GM10248 (cell line): Measurements from ENCODE around the gene C1orf74.

Experiments
- CTCF ChIA-PET: fragments of 300-600 bp; sonication (Branson Sonifier 250); formaldehyde crosslinking; extraction: SDS; loops from one replicate; lab custom pipeline; 2021; ENCODE audit warnings: antibody characterized with exemption; lab: Yijun Ruan, JAX
- POLR2A ChIA-PET: fragments of 350-650 bp; sonication (Branson Sonifier 250); formaldehyde crosslinking; extraction: SDS; loops from one replicate; lab custom pipeline; 2020; ENCODE audit warnings: antibody characterized with exemption; lab: Yijun Ruan, JAX
- DNase-seq: peaks from one replicate; pipeline ENCODE4 v3.0.0; 2012; ENCODE audit errors: extremely low spot score
- TF ChIP-seq, protein P1 (sequence below): IDR thresholded peaks from 2 replicates; pipeline ENCODE4 v1.5.1; 2012; ENCODE audit warnings: mild to moderate bottlenecking, low read depth; ENCODE audit errors: extremely low read depth, missing control alignments, control extremely low read depth

The C1orf74 gene

DNA sequence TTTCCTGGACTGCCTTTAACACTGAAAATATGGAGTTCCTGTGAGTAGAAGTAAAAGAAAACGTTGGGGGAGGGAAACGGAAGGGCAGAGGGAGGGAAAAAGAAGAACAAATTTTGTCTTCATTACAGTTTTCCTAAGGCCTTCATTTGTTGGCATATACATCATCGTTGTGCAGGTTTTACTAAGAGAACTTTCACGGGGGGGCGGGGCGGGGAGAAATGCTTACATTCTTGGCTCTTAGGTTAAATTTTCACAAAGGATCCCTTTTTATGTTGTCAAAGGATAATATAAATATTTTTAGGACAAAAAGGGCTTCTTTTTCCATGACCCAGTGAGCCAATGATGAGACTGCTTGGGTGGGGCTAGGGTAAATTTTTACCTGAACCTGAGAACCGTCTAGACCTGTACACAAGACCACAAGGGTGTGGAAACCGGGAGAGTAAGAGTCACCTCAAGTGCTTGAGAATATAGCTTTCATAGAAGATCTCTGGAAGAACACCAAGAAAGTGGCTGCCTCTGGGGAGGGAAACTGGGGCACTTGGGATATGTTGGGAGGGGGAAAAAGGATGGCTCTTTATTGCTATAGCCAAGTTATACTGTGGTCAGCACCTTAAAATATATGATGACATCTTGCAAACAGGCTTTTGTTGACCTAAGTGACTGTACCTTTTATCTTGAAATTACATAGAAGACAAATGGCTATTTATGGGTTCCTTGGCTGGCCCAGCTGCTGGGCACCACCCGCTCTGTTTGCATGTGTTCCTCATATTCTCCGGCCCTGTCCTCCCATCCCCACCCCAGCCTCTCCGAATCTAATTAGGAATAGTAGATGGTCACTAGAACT, 41.5 kb upstream of the C1orf74 start:
- POLR2A ChIA-PET = no interaction called here
- CTCF ChIA-PET = interaction anchor here (0.6 to 8.2 kb wide), 9 partner anchors 8 to 256 kb away, joined by 3 to 190 read pairs (median 5); partner anchors contain the start of gene IRF6
- no peak for DNase-seq
- TF ChIP-seq, protein P1, sequence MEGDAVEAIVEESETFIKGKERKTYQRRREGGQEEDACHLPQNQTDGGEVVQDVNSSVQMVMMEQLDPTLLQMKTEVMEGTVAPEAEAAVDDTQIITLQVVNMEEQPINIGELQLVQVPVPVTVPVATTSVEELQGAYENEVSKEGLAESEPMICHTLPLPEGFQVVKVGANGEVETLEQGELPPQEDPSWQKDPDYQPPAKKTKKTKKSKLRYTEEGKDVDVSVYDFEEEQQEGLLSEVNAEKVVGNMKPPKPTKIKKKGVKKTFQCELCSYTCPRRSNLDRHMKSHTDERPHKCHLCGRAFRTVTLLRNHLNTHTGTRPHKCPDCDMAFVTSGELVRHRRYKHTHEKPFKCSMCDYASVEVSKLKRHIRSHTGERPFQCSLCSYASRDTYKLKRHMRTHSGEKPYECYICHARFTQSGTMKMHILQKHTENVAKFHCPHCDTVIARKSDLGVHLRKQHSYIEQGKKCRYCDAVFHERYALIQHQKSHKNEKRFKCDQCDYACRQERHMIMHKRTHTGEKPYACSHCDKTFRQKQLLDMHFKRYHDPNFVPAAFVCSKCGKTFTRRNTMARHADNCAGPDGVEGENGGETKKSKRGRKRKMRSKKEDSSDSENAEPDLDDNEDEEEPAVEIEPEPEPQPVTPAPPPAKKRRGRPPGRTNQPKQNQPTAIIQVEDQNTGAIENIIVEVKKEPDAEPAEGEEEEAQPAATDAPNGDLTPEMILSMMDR = no peak

DNA sequence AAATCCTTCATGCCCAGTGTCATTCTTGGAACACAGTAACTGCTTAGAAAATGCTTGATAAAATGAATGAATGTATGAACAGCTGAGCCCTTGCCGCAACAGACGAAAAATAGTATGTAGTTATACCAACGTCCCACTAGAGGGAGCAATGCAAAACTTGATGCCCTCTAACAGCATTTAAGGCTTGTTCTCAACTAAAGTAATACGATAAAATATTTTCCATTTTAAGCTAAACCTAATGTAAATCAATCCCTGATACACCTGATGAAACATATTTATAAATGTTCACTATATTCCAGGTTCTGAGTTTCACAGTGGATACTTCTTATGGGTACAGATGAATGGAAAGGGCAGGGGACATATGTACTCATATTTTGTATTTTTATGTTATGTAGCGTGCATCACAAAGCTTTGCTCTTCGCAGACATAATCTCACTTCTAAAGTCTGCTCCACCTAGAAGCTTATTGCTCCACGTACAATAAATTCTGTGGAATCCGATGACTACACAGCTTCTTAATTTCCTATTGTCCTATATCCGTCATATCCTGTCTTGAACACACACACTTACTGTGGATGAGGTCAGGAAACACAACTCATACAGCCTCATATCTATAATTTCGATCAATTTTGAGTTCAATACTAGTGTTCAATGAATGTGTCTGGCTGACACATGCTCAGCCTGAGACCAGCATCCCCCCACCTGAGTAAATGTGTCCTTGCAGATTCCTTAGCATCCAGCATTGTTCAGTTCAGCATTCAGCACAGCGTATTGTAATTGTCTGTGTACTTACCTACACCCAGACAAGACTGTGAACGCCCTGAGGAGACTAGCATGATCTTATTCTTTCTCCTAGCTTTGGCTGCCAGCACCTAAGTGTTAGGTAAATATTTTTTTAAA, 39.0 kb upstream of the C1orf74 start:
- TF ChIP-seq, protein P1 = peak; percentile 65
- ChIA-PET POLR2A (no interaction called here), CTCF (interaction anchor here (0.5 to 8.2 kb wide), 45 partner anchors 10 to 615 kb away, joined by 3 to 190 read pairs (median 5); partner anchors contain the start of genes C1orf74, IRF6 and TRAF3IP3)
- DNase-seq = peak; percentile 41

DNA sequence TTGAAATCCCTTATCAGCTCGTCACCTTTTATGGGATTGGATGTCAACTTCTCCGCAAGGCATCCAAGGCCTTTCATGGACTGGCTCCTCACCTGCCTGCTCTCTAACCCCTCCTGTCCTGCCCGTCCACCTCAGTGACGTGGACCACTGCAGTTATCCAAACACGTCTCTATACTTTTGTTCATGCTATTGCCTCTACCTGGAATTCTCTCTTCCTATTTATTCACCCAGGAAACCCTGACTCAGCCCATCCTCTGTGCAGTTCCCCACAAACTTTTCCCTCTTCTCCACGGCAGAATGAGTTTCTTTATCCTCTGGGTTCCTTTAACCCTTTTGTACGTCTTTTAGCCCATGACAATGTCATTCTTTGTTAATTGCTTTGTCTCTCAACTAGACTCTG, 38.3 kb upstream of the C1orf74 start:
- CTCF ChIA-PET = interaction anchor here (0.5 to 8.2 kb wide), 37 partner anchors 11 to 547 kb away, joined by 3 to 190 read pairs (median 6); partner anchors contain the start of genes C1orf74, IRF6 and TRAF3IP3
- no peak for DNase-seq
- TF ChIP-seq, protein P1 = no peak
- POLR2A ChIA-PET = no interaction called here

DNA sequence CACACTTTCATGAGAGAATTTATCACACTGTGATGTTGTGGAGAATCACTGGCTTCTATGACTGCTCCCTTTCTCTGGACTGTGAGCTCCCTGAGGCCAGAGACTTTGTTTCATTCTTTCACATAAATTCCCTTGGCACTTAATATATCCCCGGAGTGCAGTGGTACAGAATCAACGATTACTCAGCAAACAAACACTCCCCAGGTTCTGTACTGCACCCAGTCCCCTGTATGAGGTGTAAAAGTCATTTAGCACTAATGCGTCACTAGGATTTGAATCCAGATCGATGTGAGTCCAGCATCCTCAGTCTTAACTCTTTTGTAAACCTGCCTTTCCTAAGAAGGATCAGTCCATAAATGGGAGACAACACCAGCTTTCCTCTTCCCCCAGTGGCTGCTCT, 36.6 kb upstream of the C1orf74 start:
- POLR2A ChIA-PET = no interaction called here
- TF ChIP-seq, protein P1 = no peak
- CTCF ChIA-PET = interaction anchor here (1.5 to 8.2 kb wide), 3 partner anchors 11 to 72 kb away, joined by 4 to 190 read pairs (median 23); partner anchors contain the start of gene IRF6
- DNase-seq = no peak

DNA sequence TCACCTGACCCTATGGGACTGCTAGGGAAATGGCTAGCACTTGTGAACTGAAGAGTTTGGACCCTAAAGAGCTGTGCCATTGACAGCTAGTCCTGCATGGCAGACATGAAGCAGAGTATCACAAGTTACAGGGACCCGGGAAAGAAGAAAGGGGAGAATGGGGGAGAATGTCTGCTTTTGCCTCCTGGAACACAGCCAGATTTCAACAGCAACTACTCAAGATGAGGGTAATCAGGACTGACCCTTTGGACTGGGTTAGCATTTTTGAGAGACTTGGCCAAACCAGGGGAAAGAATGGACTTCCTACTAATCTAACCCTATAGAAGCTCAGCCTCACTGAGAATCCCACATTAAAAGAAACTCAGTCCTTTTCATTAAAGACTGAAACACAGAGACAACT, 34.7 kb upstream of the C1orf74 start:
- CTCF ChIA-PET = interaction anchor here (1.7 kb wide), 1 partner anchor 9 kb away, joined by 5 read pairs; no protein-coding TSS in a partner anchor
- DNase-seq = no peak
- TF ChIP-seq, protein P1 = no peak
- POLR2A ChIA-PET = no interaction called here

DNA sequence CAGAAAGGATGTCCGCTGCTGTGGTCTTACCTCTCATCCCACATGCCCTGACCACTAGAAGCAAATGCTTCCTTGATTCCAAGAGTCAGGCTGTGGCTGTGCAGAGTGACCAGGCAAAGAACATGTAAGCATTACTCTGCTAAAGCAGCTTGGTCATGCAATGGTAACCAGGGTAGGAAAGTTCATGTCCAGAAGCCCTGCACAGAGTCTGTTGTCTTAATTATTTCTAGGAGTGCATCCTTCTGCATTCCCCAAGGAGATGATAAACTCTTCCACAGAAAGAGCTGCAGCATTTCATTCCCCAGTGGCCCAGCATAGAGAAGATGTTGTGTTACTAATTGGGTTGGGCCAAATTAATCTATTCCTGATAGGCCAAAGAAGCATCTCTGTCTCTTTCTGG, 33.3 kb upstream of the C1orf74 start:
- DNase-seq = no peak
- POLR2A ChIA-PET = no interaction called here
- TF ChIP-seq, protein P1 = no peak
- CTCF ChIA-PET = interaction anchor here (0.8 to 1.8 kb wide), 2 partner anchors 9 to 10 kb away, joined by 3 to 7 read pairs; partner anchors contain the start of gene UTP25
